ENCODE measurements around the gene LDLRAD3. TPM values are rescaled to one million over a fixed set of nuclear protein-coding genes. Genes with fewer than 3 reads are reported as not detected.

The LDLRAD3 gene
- polyA plus RNA-seq, 1 donor, result 11.1 TPM

DNA sequence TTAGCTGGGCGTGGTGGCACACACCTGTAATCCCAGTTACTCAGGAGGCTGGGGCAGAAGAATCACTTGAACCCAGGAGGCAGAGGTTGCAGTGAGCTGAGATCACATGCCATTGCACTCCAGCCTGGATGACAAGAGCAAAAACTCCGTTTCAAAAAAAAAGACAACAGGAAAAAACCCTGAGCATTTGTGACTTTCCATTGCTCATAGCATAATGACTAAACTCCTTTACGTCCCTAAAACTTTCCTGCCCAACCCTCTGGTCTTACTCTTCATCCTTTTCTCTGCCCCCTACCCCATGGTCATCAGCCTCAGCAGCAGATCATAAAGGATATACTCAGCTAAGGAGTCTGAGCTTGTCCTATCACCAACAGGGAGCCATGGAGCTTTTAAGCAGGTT lies 6.8 kb upstream of the LDLRAD3 start:
- WGBS (ENCODE audit: insufficient coverage, low lambda C conversion rate), result no CpG with 5 or more reads among the region's 3 CpGs
- H3K27ac ChIP-seq (ENCODE audit: low read length), result no peak overlapping the region

DNA sequence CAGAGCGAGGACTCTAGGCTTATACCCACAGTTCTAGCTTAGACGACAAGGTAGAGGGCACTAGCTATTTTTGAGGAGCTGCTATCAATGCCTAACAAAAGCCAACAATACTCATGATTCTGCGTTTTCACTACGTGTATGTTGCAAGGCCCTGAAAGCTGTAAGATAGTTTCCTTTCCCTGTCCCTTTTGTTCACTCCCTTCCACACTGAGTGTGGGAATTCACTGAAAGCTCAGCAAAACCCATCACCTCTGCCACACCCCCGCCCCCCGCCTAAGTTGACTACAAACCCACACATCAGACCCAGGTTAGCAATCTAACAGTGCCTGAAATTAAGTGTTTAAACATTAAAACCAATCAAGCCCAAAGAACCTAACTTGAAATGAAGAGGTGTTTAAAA lies 6.2 kb upstream of the LDLRAD3 start:
- no peak overlapping the region for H3K27ac ChIP-seq (ENCODE audit: low read length)
- no peak overlapping the region for H3K4me3 ChIP-seq (ENCODE audit: low read length)
- H3K4me1 ChIP-seq (ENCODE audit: control insufficient read depth, insufficient read depth, low read length), result no peaks in the 10 kb centered on the region
- DNase-seq, result no peak
- no CpG with 5 or more reads among the region's 6 CpGs for WGBS (ENCODE audit: insufficient coverage, low lambda C conversion rate)
- no peaks in the 10 kb centered on the region for H3K9me3 ChIP-seq (ENCODE audit: control insufficient read depth, low read depth, low read length)
- H3K36me3 ChIP-seq (ENCODE audit: control insufficient read depth, insufficient read depth, low read length), result no peaks in the 10 kb centered on the region
- H3K27me3 ChIP-seq (ENCODE audit: control insufficient read depth, insufficient read depth, low read length), result peaks cover 2% of the 10 kb centered on the region

More for the DNA sequence above, 6.8 kb upstream of the LDLRAD3 start:
- DNase-seq, result no peak
- Histone ChIP-seq H3K36me3 (ENCODE audit: control insufficient read depth, insufficient read depth, low read length) (no peaks in the 10 kb centered on the region), H3K9me3 (ENCODE audit: control insufficient read depth, low read depth, low read length) (no peaks in the 10 kb centered on the region), H3K4me3 (ENCODE audit: low read length) (no peak overlapping the region), H3K27me3 (ENCODE audit: control insufficient read depth, insufficient read depth, low read length) (peaks cover 2% of the 10 kb centered on the region), H3K4me1 (ENCODE audit: control insufficient read depth, insufficient read depth, low read length) (no peaks in the 10 kb centered on the region)

GRCh38 chr11:35938231-35938630 lies 5.6 kb upstream of the LDLRAD3 start:
- no peak for DNase-seq
- no peaks in the 10 kb centered on the region for H3K4me1 ChIP-seq (ENCODE audit: control insufficient read depth, insufficient read depth, low read length)
- H3K27me3 ChIP-seq (ENCODE audit: control insufficient read depth, insufficient read depth, low read length), result peaks cover 2% of the 10 kb centered on the region
- H3K4me3 ChIP-seq (ENCODE audit: low read length), result no peak overlapping the region
- 100% methylated on average over 1 of the region's 9 CpGs for WGBS (ENCODE audit: insufficient coverage, low lambda C conversion rate)
- H3K9me3 ChIP-seq (ENCODE audit: control insufficient read depth, low read depth, low read length), result no peaks in the 10 kb centered on the region
- no peaks in the 10 kb centered on the region for H3K36me3 ChIP-seq (ENCODE audit: control insufficient read depth, insufficient read depth, low read length)
- no peak overlapping the region for H3K27ac ChIP-seq (ENCODE audit: low read length)

- no peak for DNase-seq
- peaks cover 7% of the 10 kb centered on the region for H3K4me1 ChIP-seq (ENCODE audit: control insufficient read depth, insufficient read depth, low read length)
- no peaks in the 10 kb centered on the region for H3K36me3 ChIP-seq (ENCODE audit: control insufficient read depth, insufficient read depth, low read length)
- H3K9me3 ChIP-seq (ENCODE audit: control insufficient read depth, low read depth, low read length), result no peaks in the 10 kb centered on the region
- peaks cover 2% of the 10 kb centered on the region for H3K27me3 ChIP-seq (ENCODE audit: control insufficient read depth, insufficient read depth, low read length)
- peak overlapping the region; percentile 43 for H3K27ac ChIP-seq (ENCODE audit: low read length)
- 0% methylated on average over 1 of the region's 9 CpGs for WGBS (ENCODE audit: insufficient coverage, low lambda C conversion rate)
- peak overlapping the region; percentile 57 for H3K4me3 ChIP-seq (ENCODE audit: low read length)
Measured at GRCh38 chr11:35943309-35943708, 553 bp upstream of the LDLRAD3 start.

- peaks cover 2% of the 10 kb centered on the region for H3K27me3 ChIP-seq (ENCODE audit: control insufficient read depth, insufficient read depth, low read length)
- no CpG with 5 or more reads among the region's 32 CpGs for WGBS (ENCODE audit: insufficient coverage, low lambda C conversion rate)
- no peak overlapping the region for H3K27ac ChIP-seq (ENCODE audit: low read length)
- H3K4me1 ChIP-seq (ENCODE audit: control insufficient read depth, insufficient read depth, low read length), result peaks cover 7% of the 10 kb centered on the region
- peak overlapping the region; percentile 61 for H3K4me3 ChIP-seq (ENCODE audit: low read length)
- H3K9me3 ChIP-seq (ENCODE audit: control insufficient read depth, low read depth, low read length), result no peaks in the 10 kb centered on the region
- no peaks in the 10 kb centered on the region for H3K36me3 ChIP-seq (ENCODE audit: control insufficient read depth, insufficient read depth, low read length)
- DNase-seq, result no peak
Measured at GRCh38 chr11:35944503-35945136, 758 bp downstream of the LDLRAD3 start.

DNA sequence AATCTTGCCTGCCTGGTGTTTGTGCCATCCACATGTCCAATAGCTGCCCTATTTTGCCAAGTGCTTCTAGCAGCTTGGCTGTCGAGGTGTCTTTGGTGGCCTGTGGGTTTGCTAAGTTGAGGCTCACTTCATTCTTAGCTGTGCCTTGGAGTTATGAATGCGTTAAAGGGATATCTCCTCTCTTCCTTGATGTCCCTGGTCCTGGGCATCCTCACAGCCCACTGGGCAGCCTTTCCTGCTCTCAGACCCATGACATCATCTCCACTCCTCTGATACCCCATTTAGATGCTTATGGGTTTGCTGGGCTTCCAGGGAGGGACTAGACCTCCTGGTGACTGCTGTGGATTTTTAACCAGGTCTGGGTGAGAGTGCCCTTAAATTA lies 1.3 kb downstream of the LDLRAD3 start:
- Histone ChIP-seq H3K36me3 (ENCODE audit: control insufficient read depth, insufficient read depth, low read length) (no peaks in the 10 kb centered on the region), H3K4me3 (ENCODE audit: low read length) (peak overlapping the region; percentile 61)

GRCh38 chr11:35946766-35947165 lies 2.9 kb downstream of the LDLRAD3 start:
- Histone ChIP-seq H3K27me3 (ENCODE audit: control insufficient read depth, insufficient read depth, low read length) (no peaks in the 10 kb centered on the region), H3K27ac (ENCODE audit: low read length) (no peak overlapping the region)
- WGBS (ENCODE audit: insufficient coverage, low lambda C conversion rate), result no CpG with 5 or more reads among the region's 3 CpGs

More for the DNA sequence above, 1.3 kb downstream of the LDLRAD3 start:
- no peak overlapping the region for H3K27ac ChIP-seq (ENCODE audit: low read length)
- H3K27me3 ChIP-seq (ENCODE audit: control insufficient read depth, insufficient read depth, low read length), result no peaks in the 10 kb centered on the region
- DNase-seq, result no peak
- WGBS (ENCODE audit: insufficient coverage, low lambda C conversion rate), result no CpG with 5 or more reads among the region's 2 CpGs
- H3K4me1 ChIP-seq (ENCODE audit: control insufficient read depth, insufficient read depth, low read length), result peaks cover 7% of the 10 kb centered on the region
- no peaks in the 10 kb centered on the region for H3K9me3 ChIP-seq (ENCODE audit: control insufficient read depth, low read depth, low read length)

GRCh38 chr11:35947437-35947836 lies 3.6 kb downstream of the LDLRAD3 start:
- Histone ChIP-seq H3K27ac (ENCODE audit: low read length) (no peak overlapping the region), H3K9me3 (ENCODE audit: control insufficient read depth, low read depth, low read length) (no peaks in the 10 kb centered on the region), H3K4me3 (ENCODE audit: low read length) (no peak overlapping the region), H3K4me1 (ENCODE audit: control insufficient read depth, insufficient read depth, low read length) (peaks cover 7% of the 10 kb centered on the region), H3K36me3 (ENCODE audit: control insufficient read depth, insufficient read depth, low read length) (no peaks in the 10 kb centered on the region), H3K27me3 (ENCODE audit: control insufficient read depth, insufficient read depth, low read length) (no peaks in the 10 kb centered on the region)
- WGBS (ENCODE audit: insufficient coverage, low lambda C conversion rate), result no CpG with 5 or more reads among the region's 4 CpGs
- no peak for DNase-seq

More at GRCh38 chr11:35946766-35947165, 2.9 kb downstream of the LDLRAD3 start:
- H3K36me3 ChIP-seq (ENCODE audit: control insufficient read depth, insufficient read depth, low read length), result no peaks in the 10 kb centered on the region
- peaks cover 7% of the 10 kb centered on the region for H3K4me1 ChIP-seq (ENCODE audit: control insufficient read depth, insufficient read depth, low read length)
- no peak for DNase-seq
- no peak overlapping the region for H3K4me3 ChIP-seq (ENCODE audit: low read length)
- H3K9me3 ChIP-seq (ENCODE audit: control insufficient read depth, low read depth, low read length), result no peaks in the 10 kb centered on the region

DNA sequence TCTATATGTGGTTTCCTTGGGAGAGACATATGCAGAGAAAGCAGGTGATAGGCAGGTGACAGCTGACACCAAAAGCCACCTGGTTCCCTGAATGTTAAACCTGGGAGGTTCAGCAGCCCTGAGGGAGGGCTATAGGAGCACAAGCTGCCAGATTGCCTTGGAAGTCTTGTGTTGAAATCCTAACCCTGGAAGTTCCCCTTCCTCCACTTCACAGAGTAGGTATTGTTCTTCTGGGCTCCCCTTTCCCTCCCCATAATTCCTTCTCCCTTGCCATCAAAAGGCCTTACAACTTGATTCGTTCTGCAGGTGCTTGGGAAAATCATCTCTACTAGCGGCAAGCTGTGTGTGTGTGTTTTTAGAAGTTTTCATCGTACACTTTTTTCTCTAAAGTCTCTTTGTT lies 5.4 kb downstream of the LDLRAD3 start:
- no peak overlapping the region for H3K27ac ChIP-seq (ENCODE audit: low read length)
- no peak overlapping the region for H3K4me3 ChIP-seq (ENCODE audit: low read length)
- H3K36me3 ChIP-seq (ENCODE audit: control insufficient read depth, insufficient read depth, low read length), result no peaks in the 10 kb centered on the region
- no peak for DNase-seq
- WGBS (ENCODE audit: insufficient coverage, low lambda C conversion rate), result no CpG with 5 or more reads among the region's 3 CpGs
- H3K27me3 ChIP-seq (ENCODE audit: control insufficient read depth, insufficient read depth, low read length), result no peaks in the 10 kb centered on the region
- H3K4me1 ChIP-seq (ENCODE audit: control insufficient read depth, insufficient read depth, low read length), result peaks cover 7% of the 10 kb centered on the region
- H3K9me3 ChIP-seq (ENCODE audit: control insufficient read depth, low read depth, low read length), result no peaks in the 10 kb centered on the region

GRCh38 chr11:35950082-35950481 lies 6.2 kb downstream of the LDLRAD3 start:
- H3K4me1 ChIP-seq (ENCODE audit: control insufficient read depth, insufficient read depth, low read length), result peaks cover 4% of the 10 kb centered on the region
- H3K27me3 ChIP-seq (ENCODE audit: control insufficient read depth, insufficient read depth, low read length), result no peaks in the 10 kb centered on the region
- H3K27ac ChIP-seq (ENCODE audit: low read length), result no peak overlapping the region
- H3K36me3 ChIP-seq (ENCODE audit: control insufficient read depth, insufficient read depth, low read length), result no peaks in the 10 kb centered on the region
- H3K9me3 ChIP-seq (ENCODE audit: control insufficient read depth, low read depth, low read length), result no peaks in the 10 kb centered on the region
- no peak for DNase-seq
- no peak overlapping the region for H3K4me3 ChIP-seq (ENCODE audit: low read length)
- no CpG with 5 or more reads among the region's 5 CpGs for WGBS (ENCODE audit: insufficient coverage, low lambda C conversion rate)

GRCh38 chr11:35951680-35952079 lies 7.8 kb downstream of the LDLRAD3 start:
- no CpG with 5 or more reads among the region's 3 CpGs for WGBS (ENCODE audit: insufficient coverage, low lambda C conversion rate)
- H3K27me3 ChIP-seq (ENCODE audit: control insufficient read depth, insufficient read depth, low read length), result no peaks in the 10 kb centered on the region

More at GRCh38 chr11:35951680-35952079, 7.8 kb downstream of the LDLRAD3 start:
- Histone ChIP-seq H3K4me3 (ENCODE audit: low read length) (no peak overlapping the region), H3K9me3 (ENCODE audit: control insufficient read depth, low read depth, low read length) (no peaks in the 10 kb centered on the region), H3K36me3 (ENCODE audit: control insufficient read depth, insufficient read depth, low read length) (no peaks in the 10 kb centered on the region), H3K4me1 (ENCODE audit: control insufficient read depth, insufficient read depth, low read length) (no peaks in the 10 kb centered on the region), H3K27ac (ENCODE audit: low read length) (no peak overlapping the region)
- no peak for DNase-seq

Data from large intestine (tissue), 3 donors.